ENCODE measurements around the gene INHBE.
"Not testable (repeated sequence)": the region's sequence is repeated elsewhere in the genome, so short reads cannot be mapped to it uniquely, and the experiment has no call there.

Gene INHBE

DNA sequence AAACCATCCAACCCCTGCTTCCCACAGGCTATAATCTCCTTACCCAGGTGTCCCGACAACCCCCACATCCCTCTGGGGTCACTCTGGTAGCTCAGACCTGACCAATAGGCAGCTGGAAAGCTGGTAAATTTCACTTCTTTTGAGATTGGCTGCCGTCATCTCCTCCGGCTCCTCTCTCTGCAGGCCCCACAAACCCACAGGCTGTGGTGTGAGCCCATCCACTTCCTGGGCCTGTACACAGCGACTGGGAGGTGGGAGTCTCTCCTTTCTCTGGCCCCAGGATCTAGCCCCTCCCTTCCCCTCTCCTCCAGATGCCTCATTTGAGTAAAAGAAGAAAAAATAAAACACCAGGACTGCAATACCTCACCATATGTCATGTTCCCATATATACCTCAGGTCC lies 19.8 kb upstream of the INHBE start:
- no peak overlapping the region for H3K4ac ChIP-seq (ENCODE audit: low read depth, low read length)
- H2BK15ac ChIP-seq (replicated peaks; ENCODE audit: low read depth): no peak overlapping the region
- H2AK5ac ChIP-seq (ENCODE audit: low read length): no peak overlapping the region
- H2BK5ac ChIP-seq (ENCODE audit: low read length): no peak overlapping the region
- H3K9ac ChIP-seq (ENCODE audit: low read length): no peak overlapping the region
- no peak overlapping the region for H3K23ac ChIP-seq (ENCODE audit: low read length)
- no peak overlapping the region for H4K8ac ChIP-seq (ENCODE audit: low read depth, low read length)
- H3K56ac ChIP-seq (ENCODE audit: low read length): no peak overlapping the region
- no CpG with 5 or more reads among the region's 4 CpGs for WGBS (ENCODE audit: extremely low coverage, insufficient coverage, low lambda C conversion rate)
- H3K79me2 ChIP-seq (ENCODE audit: control insufficient read depth, insufficient read depth, low read length): no peaks in the 10 kb centered on the region
- no peaks in the 10 kb centered on the region for H3K36me3 ChIP-seq (ENCODE audit: control insufficient read depth, insufficient read depth, low read length)
- DNase-seq: no peak
- no peaks in the 10 kb centered on the region for H3K79me1 ChIP-seq (ENCODE audit: low read length)
- H2BK120ac ChIP-seq (ENCODE audit: low read depth, low read length): no peak overlapping the region
- no peak overlapping the region for H3K18ac ChIP-seq (ENCODE audit: low read length)
- no peak overlapping the region for H4K5ac ChIP-seq (ENCODE audit: low read length)
- no peak overlapping the region for H3K27ac ChIP-seq (ENCODE audit: low read depth, low read length)
- no peak overlapping the region for H3K4me3 ChIP-seq (ENCODE audit: low read length)
- H3K4me2 ChIP-seq (ENCODE audit: low read length): no peak overlapping the region
- H3K27me3 ChIP-seq (ENCODE audit: insufficient read depth, low read length, poor library complexity): no peaks in the 10 kb centered on the region
- H3K4me1 ChIP-seq (ENCODE audit: control insufficient read depth, low read depth, low read length): no peaks in the 10 kb centered on the region

DNA sequence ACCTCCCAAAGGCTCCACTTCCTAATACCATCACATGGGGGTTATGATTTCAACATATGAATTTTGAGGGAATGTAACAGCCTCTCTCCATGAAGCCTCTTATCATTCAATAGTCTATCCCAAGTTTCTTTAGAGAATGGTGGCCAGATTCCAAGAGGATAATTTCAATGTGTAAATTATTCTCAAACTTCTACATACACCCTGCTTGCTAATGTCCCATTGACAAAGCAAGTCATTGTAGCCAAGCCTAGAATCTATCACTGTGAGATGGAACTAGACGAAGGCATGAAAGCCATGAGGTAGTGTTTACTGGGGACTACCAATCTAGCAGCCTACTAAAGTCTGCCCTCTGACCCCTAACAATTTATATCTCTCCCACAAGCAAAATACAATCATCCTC lies 16.7 kb upstream of the INHBE start:
- no peaks in the 10 kb centered on the region for H3K79me1 ChIP-seq (ENCODE audit: low read length)
- H3K36me3 ChIP-seq (ENCODE audit: control insufficient read depth, insufficient read depth, low read length): no peaks in the 10 kb centered on the region
- H2AK5ac ChIP-seq (ENCODE audit: low read length): no peak overlapping the region
- H3K27me3 ChIP-seq (ENCODE audit: insufficient read depth, low read length, poor library complexity): no peaks in the 10 kb centered on the region
- no peak overlapping the region for H3K56ac ChIP-seq (ENCODE audit: low read length)
- no peak overlapping the region for H3K27ac ChIP-seq (ENCODE audit: low read depth, low read length)
- no peak overlapping the region for H2BK120ac ChIP-seq (ENCODE audit: low read depth, low read length)
- no peak overlapping the region for H3K4me2 ChIP-seq (ENCODE audit: low read length)
- no peak overlapping the region for H3K9ac ChIP-seq (ENCODE audit: low read length)
- no peak overlapping the region for H4K5ac ChIP-seq (ENCODE audit: low read length)
- WGBS (ENCODE audit: extremely low coverage, insufficient coverage, low lambda C conversion rate): no CpG with 5 or more reads among the region's 1 CpG
- no peak overlapping the region for H3K23ac ChIP-seq (ENCODE audit: low read length)
- H3K4me1 ChIP-seq (ENCODE audit: control insufficient read depth, low read depth, low read length): no peaks in the 10 kb centered on the region
- no peak overlapping the region for H3K4me3 ChIP-seq (ENCODE audit: low read length)
- H3K18ac ChIP-seq (ENCODE audit: low read length): no peak overlapping the region
- no peaks in the 10 kb centered on the region for H3K79me2 ChIP-seq (ENCODE audit: control insufficient read depth, insufficient read depth, low read length)
- no peak overlapping the region for H2BK5ac ChIP-seq (ENCODE audit: low read length)
- no peak overlapping the region for H2BK15ac ChIP-seq (replicated peaks; ENCODE audit: low read depth)
- DNase-seq: no peak
- H3K4ac ChIP-seq (ENCODE audit: low read depth, low read length): no peak overlapping the region
- H4K8ac ChIP-seq (ENCODE audit: low read depth, low read length): no peak overlapping the region

DNA sequence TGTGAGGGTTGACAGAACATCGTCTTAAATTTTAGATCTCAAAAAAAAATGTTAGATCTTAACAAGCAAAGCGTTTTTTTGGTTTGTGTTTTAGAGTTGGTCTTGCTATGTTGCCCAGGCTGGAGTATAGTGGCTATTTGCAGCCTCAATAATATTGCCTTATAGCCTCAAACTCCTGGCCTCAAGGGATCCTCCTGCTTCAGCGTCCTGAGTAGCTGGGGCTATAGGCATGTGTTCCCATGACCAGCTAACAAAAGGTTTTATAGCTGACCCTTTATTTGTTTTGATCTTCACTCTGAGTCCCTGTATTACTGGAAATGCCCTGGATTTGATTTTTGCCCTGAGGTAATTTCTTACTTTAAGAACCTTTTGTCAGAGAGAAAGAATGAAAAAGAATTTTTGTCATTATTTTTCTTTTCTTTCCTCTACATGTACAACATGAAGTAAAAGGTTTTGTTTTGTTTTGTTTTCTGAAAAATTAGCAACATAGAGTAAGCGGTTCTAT lies 15.3 kb upstream of the INHBE start:
- no peak overlapping the region for H2BK5ac ChIP-seq (ENCODE audit: low read length)
- no peak overlapping the region for H3K9ac ChIP-seq (ENCODE audit: low read length)
- no peak for DNase-seq
- H3K27ac ChIP-seq (ENCODE audit: low read depth, low read length): no peak overlapping the region
- no peak overlapping the region for H3K4me2 ChIP-seq (ENCODE audit: low read length)
- H3K79me1 ChIP-seq (ENCODE audit: low read length): no peaks in the 10 kb centered on the region
- H2BK120ac ChIP-seq (ENCODE audit: low read depth, low read length): no peak overlapping the region
- H3K27me3 ChIP-seq (ENCODE audit: insufficient read depth, low read length, poor library complexity): no peaks in the 10 kb centered on the region
- no peak overlapping the region for H2BK15ac ChIP-seq (replicated peaks; ENCODE audit: low read depth)
- no peak overlapping the region for H3K4ac ChIP-seq (ENCODE audit: low read depth, low read length)
- H3K23ac ChIP-seq (ENCODE audit: low read length): no peak overlapping the region
- no peaks in the 10 kb centered on the region for H3K79me2 ChIP-seq (ENCODE audit: control insufficient read depth, insufficient read depth, low read length)
- no peaks in the 10 kb centered on the region for H3K36me3 ChIP-seq (ENCODE audit: control insufficient read depth, insufficient read depth, low read length)
- no peak overlapping the region for H3K4me3 ChIP-seq (ENCODE audit: low read length)
- H3K56ac ChIP-seq (ENCODE audit: low read length): no peak overlapping the region
- H3K4me1 ChIP-seq (ENCODE audit: control insufficient read depth, low read depth, low read length): no peaks in the 10 kb centered on the region
- no peak overlapping the region for H3K18ac ChIP-seq (ENCODE audit: low read length)
- H2AK5ac ChIP-seq (ENCODE audit: low read length): no peak overlapping the region
- no peak overlapping the region for H4K8ac ChIP-seq (ENCODE audit: low read depth, low read length)
- no peak overlapping the region for H4K5ac ChIP-seq (ENCODE audit: low read length)
- WGBS (ENCODE audit: extremely low coverage, insufficient coverage, low lambda C conversion rate): no CpG with 5 or more reads among the region's 4 CpGs

DNA sequence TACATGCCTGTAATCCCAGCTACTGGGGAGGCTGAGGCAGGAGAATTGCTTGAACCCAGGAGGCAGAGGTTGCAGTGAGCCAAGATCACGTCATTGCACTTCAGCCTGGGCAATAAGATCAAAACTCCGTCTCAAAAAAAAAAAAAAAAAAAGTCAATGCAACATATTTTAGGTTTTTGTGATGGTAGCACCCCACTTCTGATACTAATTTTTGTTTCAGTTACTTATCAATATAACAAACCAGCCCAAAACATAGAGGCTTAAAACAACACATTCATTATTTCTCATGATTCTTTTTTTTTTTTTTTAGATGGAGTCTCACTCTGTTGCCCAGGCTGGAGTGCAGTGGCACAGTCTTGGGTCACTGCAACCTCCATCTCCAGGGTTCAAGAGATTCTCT lies 13.7 kb upstream of the INHBE start:
- H2BK5ac ChIP-seq (ENCODE audit: low read length); H3K27me3 ChIP-seq (ENCODE audit: insufficient read depth, low read length, poor library complexity); H3K36me3 ChIP-seq (ENCODE audit: control insufficient read depth, insufficient read depth, low read length); H2BK15ac ChIP-seq (replicated peaks; ENCODE audit: low read depth); DNase-seq; H3K18ac ChIP-seq (ENCODE audit: low read length); H3K4me1 ChIP-seq (ENCODE audit: control insufficient read depth, low read depth, low read length); H3K4me3 ChIP-seq (ENCODE audit: low read length); H4K5ac ChIP-seq (ENCODE audit: low read length); H4K8ac ChIP-seq (ENCODE audit: low read depth, low read length); H2AK5ac ChIP-seq (ENCODE audit: low read length); H3K4ac ChIP-seq (ENCODE audit: low read depth, low read length); H3K4me2 ChIP-seq (ENCODE audit: low read length); H3K27ac ChIP-seq (ENCODE audit: low read depth, low read length); H2BK120ac ChIP-seq (ENCODE audit: low read depth, low read length); H3K79me2 ChIP-seq (ENCODE audit: control insufficient read depth, insufficient read depth, low read length); H3K23ac ChIP-seq (ENCODE audit: low read length); H3K79me1 ChIP-seq (ENCODE audit: low read length); H3K56ac ChIP-seq (ENCODE audit: low read length); H3K9ac ChIP-seq (ENCODE audit: low read length): not testable (repeated sequence)
- WGBS (ENCODE audit: extremely low coverage, insufficient coverage, low lambda C conversion rate): no CpG with 5 or more reads among the region's 2 CpGs

DNA sequence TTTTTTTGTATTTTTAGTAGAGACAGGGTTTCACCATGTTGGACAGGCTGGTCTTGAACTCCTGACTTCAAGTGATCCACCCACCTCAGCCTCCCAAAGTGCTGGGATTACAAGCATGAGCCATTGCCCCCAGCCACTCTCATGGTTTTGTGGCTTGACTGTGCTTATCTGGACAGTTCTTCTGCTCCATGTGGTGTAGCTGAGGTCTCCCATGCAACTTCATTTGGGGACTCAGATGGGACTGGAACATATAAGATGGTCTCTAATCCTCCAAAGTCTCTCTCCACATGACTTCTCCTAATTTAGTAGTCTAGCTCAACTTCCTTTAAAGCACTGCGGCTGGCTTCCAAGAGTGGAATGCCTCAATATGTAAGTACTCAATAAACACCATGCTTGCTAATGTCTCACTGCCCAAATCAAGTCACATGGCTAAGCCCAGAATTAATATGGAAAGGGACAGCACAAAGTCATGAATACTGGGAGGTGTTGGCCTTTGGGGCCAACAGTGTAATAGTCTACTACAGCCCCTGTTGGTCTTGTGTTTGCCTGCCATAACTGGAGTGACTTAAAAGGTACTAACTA lies 13.2 kb upstream of the INHBE start:
- no CpG with 5 or more reads among the region's 1 CpG for WGBS (ENCODE audit: extremely low coverage, insufficient coverage, low lambda C conversion rate)
- no peak overlapping the region for H3K56ac ChIP-seq (ENCODE audit: low read length)
- H3K79me2 ChIP-seq (ENCODE audit: control insufficient read depth, insufficient read depth, low read length): no peaks in the 10 kb centered on the region
- H3K4me1 ChIP-seq (ENCODE audit: control insufficient read depth, low read depth, low read length): no peaks in the 10 kb centered on the region
- no peak overlapping the region for H3K4me3 ChIP-seq (ENCODE audit: low read length)
- H3K4me2 ChIP-seq (ENCODE audit: low read length): no peak overlapping the region
- DNase-seq: no peak
- no peak overlapping the region for H2BK5ac ChIP-seq (ENCODE audit: low read length)
- H4K8ac ChIP-seq (ENCODE audit: low read depth, low read length): no peak overlapping the region
- H2AK5ac ChIP-seq (ENCODE audit: low read length): no peak overlapping the region
- no peak overlapping the region for H4K5ac ChIP-seq (ENCODE audit: low read length)
- H3K9ac ChIP-seq (ENCODE audit: low read length): no peak overlapping the region
- H2BK15ac ChIP-seq (replicated peaks; ENCODE audit: low read depth): no peak overlapping the region
- H3K18ac ChIP-seq (ENCODE audit: low read length): no peak overlapping the region
- no peaks in the 10 kb centered on the region for H3K27me3 ChIP-seq (ENCODE audit: insufficient read depth, low read length, poor library complexity)
- no peak overlapping the region for H3K23ac ChIP-seq (ENCODE audit: low read length)
- H3K27ac ChIP-seq (ENCODE audit: low read depth, low read length): no peak overlapping the region
- H2BK120ac ChIP-seq (ENCODE audit: low read depth, low read length): no peak overlapping the region
- no peaks in the 10 kb centered on the region for H3K79me1 ChIP-seq (ENCODE audit: low read length)
- H3K4ac ChIP-seq (ENCODE audit: low read depth, low read length): no peak overlapping the region
- no peaks in the 10 kb centered on the region for H3K36me3 ChIP-seq (ENCODE audit: control insufficient read depth, insufficient read depth, low read length)

DNA sequence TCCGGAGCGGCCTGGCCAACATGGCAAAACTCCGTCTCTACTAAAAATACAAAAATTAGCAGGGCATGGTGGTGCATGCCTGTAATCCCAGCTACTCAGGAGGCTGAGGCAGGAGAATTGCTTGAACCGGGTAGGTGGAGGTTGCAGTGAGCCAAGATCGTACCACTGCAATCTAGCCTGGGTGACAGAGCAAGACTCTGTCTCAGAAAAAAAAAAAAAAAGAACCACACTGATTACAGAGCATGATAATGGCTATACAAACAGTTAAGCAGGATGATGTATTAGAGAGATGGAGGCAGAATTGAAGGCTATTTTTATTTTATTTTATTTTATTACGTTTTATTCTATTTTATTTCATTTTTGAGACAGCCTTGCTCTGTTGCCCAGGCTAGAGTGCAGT lies 10.8 kb upstream of the INHBE start:
- H3K4me3 ChIP-seq (ENCODE audit: low read length); H3K23ac ChIP-seq (ENCODE audit: low read length); H3K27ac ChIP-seq (ENCODE audit: low read depth, low read length); DNase-seq; H3K79me1 ChIP-seq (ENCODE audit: low read length); H2BK5ac ChIP-seq (ENCODE audit: low read length); H3K18ac ChIP-seq (ENCODE audit: low read length); H2BK15ac ChIP-seq (replicated peaks; ENCODE audit: low read depth); H3K9ac ChIP-seq (ENCODE audit: low read length); H3K36me3 ChIP-seq (ENCODE audit: control insufficient read depth, insufficient read depth, low read length); H2BK120ac ChIP-seq (ENCODE audit: low read depth, low read length); H3K4ac ChIP-seq (ENCODE audit: low read depth, low read length); H3K79me2 ChIP-seq (ENCODE audit: control insufficient read depth, insufficient read depth, low read length); H3K27me3 ChIP-seq (ENCODE audit: insufficient read depth, low read length, poor library complexity); H4K5ac ChIP-seq (ENCODE audit: low read length); H4K8ac ChIP-seq (ENCODE audit: low read depth, low read length); H3K4me2 ChIP-seq (ENCODE audit: low read length); H3K56ac ChIP-seq (ENCODE audit: low read length); H2AK5ac ChIP-seq (ENCODE audit: low read length); H3K4me1 ChIP-seq (ENCODE audit: control insufficient read depth, low read depth, low read length): not testable (repeated sequence)
- WGBS (ENCODE audit: extremely low coverage, insufficient coverage, low lambda C conversion rate): no CpG with 5 or more reads among the region's 6 CpGs

Measured in mesendoderm (in vitro differentiated cells).